Hepatocyte (in vitro differentiated cells): ENCODE measurements around the gene BNIP5. TPM values are rescaled to one million over a fixed set of nuclear protein-coding genes. Genes with fewer than 3 reads are reported as not detected.

Source experiments
- DNase-seq: peaks from one replicate; pipeline ENCODE4 v3.0.0-alpha.2; 2016; ENCODE audit warnings: low spot score
- H2AFZ ChIP-seq: fragments of 200-600 bp; sonication (generic); 2 replicates; pipeline ENCODE4 v1.6.0; 2016; ENCODE audit warnings: antibody characterized with exemption, mild to moderate bottlenecking
- H3K27ac ChIP-seq: fragments of 200-600 bp; sonication (generic); 2 replicates; pipeline ENCODE4 v1.5.1; 2016; ENCODE audit warnings: mild to moderate bottlenecking
- H3K27me3 ChIP-seq: fragments of 200-600 bp; sonication (generic); 2 replicates; pipeline ENCODE4 v1.6.1; 2016
- H3K36me3 ChIP-seq: fragments of 200-600 bp; sonication (generic); replicated peaks from 2 replicates; pipeline ENCODE4 v1.5.1; 2016; ENCODE audit warnings: low read depth; ENCODE audit not compliant: insufficient read depth
- H3K4me1 ChIP-seq: fragments of 200-600 bp; sonication (generic); 2 replicates; pipeline ENCODE4 v1.5.1; 2016; ENCODE audit warnings: mild to moderate bottlenecking, moderate library complexity; ENCODE audit not compliant: insufficient read depth
- H3K4me2 ChIP-seq: fragments of 200-600 bp; sonication (generic); 2 replicates; pipeline ENCODE4 v1.6.0; 2016
- H3K4me3 ChIP-seq: fragments of 200-600 bp; sonication (generic); 2 replicates; pipeline ENCODE4 v1.5.1; 2016; ENCODE audit warnings: mild to moderate bottlenecking
- H3K79me2 ChIP-seq: fragments of 200-600 bp; sonication (generic); 2 replicates; pipeline ENCODE4 v1.6.0; 2017; ENCODE audit warnings: mild to moderate bottlenecking
- H3K9me2 ChIP-seq: fragments of 200-600 bp; sonication (generic); replicated peaks from 2 replicates; pipeline ENCODE4 v1.6.0; 2017; ENCODE audit warnings: mild to moderate bottlenecking; ENCODE audit not compliant: insufficient read depth
- H3K9me3 ChIP-seq: fragments of 200-600 bp; sonication (generic); 2 replicates; pipeline ENCODE4 v1.5.1; 2016; ENCODE audit warnings: low read depth, mild to moderate bottlenecking
- H4K20me1 ChIP-seq: fragments of 200-600 bp; sonication (generic); 2 replicates; pipeline ENCODE4 v1.6.0; 2016; ENCODE audit warnings: mild to moderate bottlenecking; ENCODE audit not compliant: insufficient read depth, poor library complexity, severe bottlenecking
- EZH2 ChIP-seq: fragments of 200-600 bp; sonication (generic); IDR thresholded peaks from 2 replicates; pipeline ENCODE4 v1.6.1; 2016; ENCODE audit warnings: antibody characterized with exemption, mild to moderate bottlenecking, borderline replicate concordance
- EZH2phosphoT487 ChIP-seq: fragments of 200-600 bp; sonication (generic); IDR thresholded peaks from one replicate; pipeline ENCODE4 v1.6.1; 2018; ENCODE audit warnings: antibody characterized with exemption, mild to moderate bottlenecking, low read depth, moderate library complexity; ENCODE audit not compliant: unreplicated experiment, severe bottlenecking
- WGBS: methylation state at CpG from one replicate; pipeline ENCODE4 v1.1.6; 2016; ENCODE audit warnings: low lambda C conversion rate; ENCODE audit errors: missing lambda C conversion rate; 5-methylcytosine and 5-hydroxymethylcytosine counted together
- polyA plus RNA-seq: library from polyadenylated mRNA; unstranded; fragments of >200 nt; fragmentation: Nextera tagmentation; extraction: Ambion mirVana; gene quantifications from 2 replicates; pipeline ENCODE4 v1.2.1, GENCODE V29; 2016
- total RNA-seq: library from RNA; depleted of rRNA; stranded (reverse); fragments of >200 nt; gene quantifications from 2 replicates; pipeline ENCODE4 v1.2.3, GENCODE V29; 2014
- TF ChIP-seq, protein P1 (sequence below): fragments of 200-600 bp; sonication (generic); IDR thresholded peaks from 2 replicates; pipeline ENCODE4 v1.5.1; 2016; ENCODE audit warnings: antibody characterized with exemption, mild to moderate bottlenecking; ENCODE audit not compliant: poor library complexity

BNIP5 gene
- total and polyA plus RNA-seq, 2 experiments from 2014 or later = 28.1 to 29.1 TPM

GRCh38 chr6:36302227-36302976, 34.3 kb downstream of the BNIP5 start:
- Histone ChIP-seq H3K9me2 (no peaks in the 10 kb centered on the region), H3K27ac (no peak overlapping the region), H3K9me3 (no peaks in the 10 kb centered on the region), H2AFZ (no peak overlapping the region), H3K36me3 (no peaks in the 10 kb centered on the region), H4K20me1 (no peaks in the 10 kb centered on the region), H3K4me2 (no peak overlapping the region), H3K4me1 (no peaks in the 10 kb centered on the region), H3K27me3 (no peaks in the 10 kb centered on the region), H3K79me2 (no peaks in the 10 kb centered on the region), H3K4me3 (no peak overlapping the region)
- 35% methylated on average over 13 of the region's 13 CpGs for WGBS
- peak; percentile 95 for DNase-seq
- TF ChIP-seq EZH2 (no peak), EZH2phosphoT487 (no peak)
- TF ChIP-seq, protein P1, sequence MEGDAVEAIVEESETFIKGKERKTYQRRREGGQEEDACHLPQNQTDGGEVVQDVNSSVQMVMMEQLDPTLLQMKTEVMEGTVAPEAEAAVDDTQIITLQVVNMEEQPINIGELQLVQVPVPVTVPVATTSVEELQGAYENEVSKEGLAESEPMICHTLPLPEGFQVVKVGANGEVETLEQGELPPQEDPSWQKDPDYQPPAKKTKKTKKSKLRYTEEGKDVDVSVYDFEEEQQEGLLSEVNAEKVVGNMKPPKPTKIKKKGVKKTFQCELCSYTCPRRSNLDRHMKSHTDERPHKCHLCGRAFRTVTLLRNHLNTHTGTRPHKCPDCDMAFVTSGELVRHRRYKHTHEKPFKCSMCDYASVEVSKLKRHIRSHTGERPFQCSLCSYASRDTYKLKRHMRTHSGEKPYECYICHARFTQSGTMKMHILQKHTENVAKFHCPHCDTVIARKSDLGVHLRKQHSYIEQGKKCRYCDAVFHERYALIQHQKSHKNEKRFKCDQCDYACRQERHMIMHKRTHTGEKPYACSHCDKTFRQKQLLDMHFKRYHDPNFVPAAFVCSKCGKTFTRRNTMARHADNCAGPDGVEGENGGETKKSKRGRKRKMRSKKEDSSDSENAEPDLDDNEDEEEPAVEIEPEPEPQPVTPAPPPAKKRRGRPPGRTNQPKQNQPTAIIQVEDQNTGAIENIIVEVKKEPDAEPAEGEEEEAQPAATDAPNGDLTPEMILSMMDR = peak; percentile 96

GRCh38 chr6:36301781-36302180, 34.9 kb downstream of the BNIP5 start:
- H3K79me2 ChIP-seq = no peaks in the 10 kb centered on the region
- H2AFZ ChIP-seq = no peak overlapping the region
- H3K27ac ChIP-seq = no peak overlapping the region
- H4K20me1 ChIP-seq = no peaks in the 10 kb centered on the region
- H3K27me3 ChIP-seq = no peaks in the 10 kb centered on the region
- DNase-seq = no peak
- WGBS = 67% methylated on average over 7 of the region's 7 CpGs
- H3K4me3 ChIP-seq = no peak overlapping the region
- no peaks in the 10 kb centered on the region for H3K4me1 ChIP-seq
- H3K36me3 ChIP-seq = no peaks in the 10 kb centered on the region
- no peaks in the 10 kb centered on the region for H3K9me2 ChIP-seq
- TF ChIP-seq EZH2phosphoT487 (no peak), EZH2 (no peak)
- TF ChIP-seq, protein P1 = no peak
- no peak overlapping the region for H3K4me2 ChIP-seq
- H3K9me3 ChIP-seq = no peaks in the 10 kb centered on the region

DNA sequence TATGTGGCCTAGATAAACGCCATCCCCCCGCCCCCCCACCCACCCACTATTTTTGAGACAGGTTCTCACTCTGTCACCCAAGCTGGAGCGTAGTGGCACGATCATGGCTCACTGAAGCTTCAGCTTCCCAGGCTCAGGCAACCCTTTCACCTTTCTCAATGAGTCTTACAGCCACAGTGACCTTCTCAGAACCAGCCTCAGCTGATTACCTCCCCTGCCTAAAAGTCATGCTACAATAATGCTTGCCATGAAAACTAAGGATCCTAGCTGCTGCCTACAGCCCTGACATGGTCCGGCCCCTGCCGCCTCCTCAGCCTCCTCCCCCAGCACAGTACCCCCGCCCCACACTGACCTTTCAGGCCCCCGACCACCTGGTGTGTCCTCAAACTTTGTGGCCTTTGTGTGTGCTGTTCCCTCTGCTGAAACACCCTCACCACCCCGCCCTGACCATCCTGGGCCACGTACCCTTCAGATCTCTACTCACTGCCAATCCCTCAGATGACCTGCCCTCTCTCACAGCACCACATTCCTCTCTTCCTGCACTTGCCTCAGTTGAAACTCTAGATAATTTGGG, 35.5 kb downstream of the BNIP5 start:
- no peaks in the 10 kb centered on the region for H3K4me1 ChIP-seq
- no peaks in the 10 kb centered on the region for H3K36me3 ChIP-seq
- H3K27me3 ChIP-seq = no peaks in the 10 kb centered on the region
- no peak overlapping the region for H3K4me2 ChIP-seq
- no peak overlapping the region for H2AFZ ChIP-seq
- 74% methylated on average over 10 of the region's 10 CpGs for WGBS
- no peak overlapping the region for H3K27ac ChIP-seq
- DNase-seq = no peak
- no peaks in the 10 kb centered on the region for H4K20me1 ChIP-seq
- no peak for TF ChIP-seq EZH2
- TF ChIP-seq, protein P1 = no peak
- TF ChIP-seq EZH2phosphoT487 = no peak
- H3K9me3 ChIP-seq = no peaks in the 10 kb centered on the region
- no peak overlapping the region for H3K4me3 ChIP-seq
- H3K9me2 ChIP-seq = no peaks in the 10 kb centered on the region
- H3K79me2 ChIP-seq = no peaks in the 10 kb centered on the region
